Measurements from ENCODE around the gene FHOD3.

FHOD3 gene

GRCh38 chr18:36322734-36323133 lies 25.2 kb downstream of the FHOD3 start:
- DNase-seq (ENCODE audit: low read depth in 2 of 2) = no peak

- DNase-seq (ENCODE audit: low read depth in 2 of 2) = no peak
Observed at GRCh38 chr18:36323421-36323820, 25.9 kb downstream of the FHOD3 start.

DNA sequence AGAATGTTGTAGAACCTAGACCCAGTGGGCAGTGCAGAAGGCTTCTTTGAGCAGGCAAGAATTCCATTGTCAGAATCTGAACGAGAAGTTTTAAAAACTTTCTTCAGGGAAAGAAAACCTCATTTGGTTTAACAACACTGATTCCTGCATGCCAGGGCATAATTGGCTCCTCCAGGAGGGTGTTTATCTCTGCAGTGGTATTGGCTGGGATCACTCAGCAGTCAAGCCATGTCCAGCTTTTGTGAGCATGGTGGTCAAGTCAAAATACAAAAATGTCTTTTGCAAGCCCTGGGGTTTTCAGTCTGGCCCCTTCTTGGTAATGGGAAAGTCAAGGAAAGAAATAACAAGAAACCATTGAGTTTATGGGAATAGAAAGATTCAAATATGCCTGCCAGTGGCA lies 28.3 kb downstream of the FHOD3 start:
- DNase-seq (ENCODE audit: low read depth in 2 of 2) = no peak

GRCh38 chr18:36326771-36327170 lies 29.3 kb downstream of the FHOD3 start:
- no peak for DNase-seq (ENCODE audit: low read depth in 2 of 2)

GRCh38 chr18:36327352-36328316 lies 30.1 kb downstream of the FHOD3 start:
- DNase-seq (ENCODE audit: low read depth in 2 of 2) = no peak

GRCh38 chr18:36328385-36328858 lies 30.9 kb downstream of the FHOD3 start:
- DNase-seq (ENCODE audit: low read depth in 2 of 2) = no peak

DNA sequence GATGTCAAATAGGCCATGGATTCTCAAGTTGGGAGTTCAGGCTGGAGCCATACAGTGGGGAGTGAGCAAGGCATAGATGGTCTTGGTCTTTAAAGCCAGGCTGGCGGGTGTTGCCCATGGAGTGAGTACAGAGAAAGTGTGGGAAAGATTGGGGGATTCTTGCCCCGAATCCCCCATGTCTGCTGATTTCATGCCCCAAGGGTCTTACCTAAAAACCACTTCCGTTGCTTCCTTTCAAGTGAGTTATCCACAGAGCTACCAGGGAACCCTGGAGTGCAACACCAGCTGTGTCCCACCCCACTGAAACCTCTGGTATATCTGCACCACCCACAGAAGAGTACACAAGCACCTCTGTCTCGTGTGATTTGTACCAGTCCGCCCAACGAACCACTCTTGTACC lies 31.4 kb downstream of the FHOD3 start:
- DNase-seq (ENCODE audit: low read depth in 2 of 2) = no peak

DNA sequence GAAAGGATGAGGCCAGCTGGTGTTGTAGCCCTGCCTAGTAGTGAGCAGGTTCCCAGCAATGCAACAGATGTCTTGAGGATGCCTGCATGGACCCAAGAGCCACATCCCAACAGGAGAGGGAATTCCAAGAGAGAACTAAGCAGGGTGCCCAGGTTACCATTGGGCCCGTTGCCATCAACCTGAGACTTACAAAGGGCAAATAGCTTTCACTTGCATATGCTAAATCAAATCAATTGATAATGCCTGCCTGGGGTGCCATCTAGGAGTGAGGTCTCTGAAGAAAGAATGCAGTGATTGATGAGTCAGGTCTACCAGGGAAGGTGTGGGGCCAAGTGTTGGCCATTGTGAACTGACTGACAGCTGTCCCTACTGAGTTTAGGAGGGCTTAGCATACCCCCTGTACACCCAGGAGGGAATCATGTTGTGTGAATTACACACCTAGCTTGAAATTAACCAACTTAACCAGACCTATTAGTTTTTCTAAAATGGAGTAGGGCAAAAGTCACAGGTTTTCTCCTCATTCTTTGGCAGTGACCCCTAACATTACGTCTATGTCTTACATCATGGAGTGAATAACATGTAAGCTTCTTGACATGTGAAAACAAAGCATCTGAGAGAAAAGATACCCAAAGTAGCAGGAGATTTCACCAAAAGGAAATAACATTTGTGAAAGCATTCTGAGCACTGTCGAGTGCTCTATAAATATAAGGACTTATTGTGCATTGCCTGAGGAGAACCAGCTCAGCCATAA lies 32.3 kb downstream of the FHOD3 start:
- DNase-seq (ENCODE audit: low read depth in 2 of 2) = no peak

- no peak for DNase-seq (ENCODE audit: low read depth in 2 of 2)
Observed at GRCh38 chr18:36330435-36331052, 33.0 kb downstream of the FHOD3 start.

- no peak for DNase-seq (ENCODE audit: low read depth in 2 of 2)
Observed at GRCh38 chr18:36331521-36331971, 34.0 kb downstream of the FHOD3 start.

- DNase-seq (ENCODE audit: low read depth in 2 of 2) = no peak
Observed at GRCh38 chr18:36333414-36333813, 35.9 kb downstream of the FHOD3 start.

DNA sequence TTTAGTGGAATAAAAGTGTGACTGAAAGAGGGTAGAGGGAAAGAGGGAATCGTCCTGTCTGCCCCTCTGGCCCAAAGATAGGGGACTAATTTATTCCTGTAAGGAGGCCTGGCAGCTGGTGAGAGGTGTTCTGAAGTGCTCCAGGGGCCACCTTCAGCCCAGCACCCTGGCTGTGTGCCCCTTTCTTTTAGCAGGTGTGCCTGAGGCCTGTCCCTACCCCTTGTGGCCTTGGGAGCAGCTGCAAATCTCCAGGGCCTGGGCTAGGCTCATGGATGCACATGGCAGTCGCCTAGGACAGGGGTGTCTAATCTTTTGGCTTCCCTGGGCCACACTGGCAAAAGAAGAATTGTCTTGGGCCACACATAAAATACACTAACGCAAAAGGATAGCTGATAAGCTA lies 37.3 kb downstream of the FHOD3 start:
- no peak for DNase-seq (ENCODE audit: low read depth in 2 of 2)

DNA sequence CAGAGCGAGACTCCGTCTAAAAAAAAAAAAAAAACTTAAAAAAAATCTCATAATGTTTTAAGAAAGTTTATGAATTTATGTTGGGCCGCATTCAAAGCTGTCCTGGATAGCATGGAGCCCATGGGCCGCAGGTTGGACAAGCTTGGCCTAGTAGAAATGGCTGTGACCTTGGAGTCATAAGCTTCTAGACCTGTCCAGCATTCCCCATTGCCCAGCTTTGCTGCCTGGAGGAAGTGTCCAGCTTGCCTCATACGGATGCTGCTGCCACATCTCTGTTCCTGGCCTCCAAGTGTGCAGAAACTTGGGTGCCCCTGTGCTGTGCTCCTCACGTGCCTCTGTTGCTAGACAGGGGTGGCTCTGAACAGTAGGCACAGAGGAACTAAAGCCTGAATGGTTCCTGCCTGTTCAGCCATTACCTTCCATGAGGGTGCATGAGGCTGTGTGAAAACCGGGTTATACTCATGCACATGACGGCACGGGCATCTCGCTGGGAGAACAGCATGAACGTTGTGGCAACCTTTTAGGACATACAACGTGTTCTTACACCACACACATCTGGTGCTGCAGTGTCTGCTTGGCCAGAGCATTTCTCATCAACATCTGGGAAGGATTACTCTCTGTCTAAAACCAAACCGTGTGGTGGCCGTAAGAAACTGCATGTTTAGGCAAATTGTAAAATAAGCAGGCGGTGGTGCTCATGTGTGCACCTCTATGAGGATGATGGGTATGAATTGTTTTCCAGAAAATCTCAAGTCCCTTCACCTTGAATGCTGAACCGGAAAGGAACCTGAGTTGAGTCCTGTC lies 38.2 kb downstream of the FHOD3 start:
- no peak for DNase-seq (ENCODE audit: low read depth in 2 of 2)

GRCh38 chr18:36337679-36338402 lies 40.3 kb downstream of the FHOD3 start:
- DNase-seq (ENCODE audit: low read depth in 2 of 2) = no peak

DNA sequence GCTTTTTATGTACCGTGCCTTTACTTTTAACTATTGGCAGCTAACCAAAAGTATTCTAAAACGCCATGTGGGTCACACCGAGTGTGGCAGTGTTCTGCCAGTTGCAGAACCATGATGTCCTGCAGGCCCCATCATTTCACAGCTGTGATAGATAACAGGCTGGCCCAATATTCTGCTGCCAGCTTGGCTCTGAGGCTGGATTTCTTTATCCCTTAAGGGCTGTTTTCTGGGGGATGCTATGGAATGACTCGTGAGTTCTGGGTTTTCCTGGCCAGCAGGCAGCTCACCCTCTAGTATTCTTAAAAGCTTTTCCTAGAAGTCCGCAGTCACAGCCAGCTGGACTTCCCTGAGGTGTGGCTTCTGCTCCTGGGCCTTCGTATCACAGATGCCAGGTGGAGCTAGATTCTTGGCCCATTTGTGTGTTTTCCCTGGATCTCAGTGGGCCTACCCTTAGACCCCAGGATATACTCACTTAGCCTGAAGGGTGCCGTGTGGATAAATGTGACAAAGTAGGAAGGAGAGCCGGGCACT lies 41.0 kb downstream of the FHOD3 start:
- DNase-seq (ENCODE audit: low read depth in 2 of 2) = no peak

- no peak for DNase-seq (ENCODE audit: low read depth in 2 of 2)
Observed at GRCh38 chr18:36340246-36340645, 42.7 kb downstream of the FHOD3 start.

DNA sequence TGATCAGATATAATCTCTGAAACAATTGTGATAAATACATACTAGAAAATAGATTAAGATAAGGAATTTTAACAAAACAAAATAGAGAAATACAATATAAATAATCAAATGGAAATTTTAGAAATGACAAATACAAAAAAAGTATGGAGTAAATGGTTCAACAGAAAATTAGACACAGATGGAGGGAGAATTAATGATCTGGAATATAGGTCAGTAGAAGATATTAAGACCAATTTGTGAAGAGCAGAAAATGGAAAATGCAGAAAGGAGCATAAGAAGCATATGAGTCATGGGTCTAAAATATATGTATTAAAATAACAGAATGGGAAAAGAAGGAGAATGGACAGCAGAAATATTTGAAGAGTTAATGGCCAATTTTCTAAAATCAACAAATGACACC lies 44.4 kb downstream of the FHOD3 start:
- no peak for DNase-seq (ENCODE audit: low read depth in 2 of 2)

DNA sequence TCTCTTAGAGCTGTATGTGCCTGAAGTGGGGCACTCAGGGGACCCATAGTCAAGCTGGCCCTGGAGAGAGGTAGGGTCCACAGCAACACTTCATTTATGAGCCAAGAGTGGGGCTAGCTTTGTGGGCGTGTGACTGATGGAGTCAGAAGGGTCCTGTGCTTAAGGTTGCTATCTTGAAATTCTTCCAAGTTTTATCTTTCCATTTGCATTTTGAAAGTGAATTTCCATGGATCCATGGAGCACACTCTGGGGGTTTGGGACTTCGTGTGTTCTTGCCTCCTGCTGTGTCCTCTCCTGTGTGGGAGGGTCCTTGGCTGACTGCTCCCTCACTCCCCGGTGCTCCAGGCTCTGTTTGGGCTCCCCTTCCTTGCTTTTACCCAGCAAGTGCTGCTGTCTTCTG lies 50.8 kb downstream of the FHOD3 start:
- DNase-seq (ENCODE audit: low read depth in 2 of 2) = no peak

- DNase-seq (ENCODE audit: low read depth in 2 of 2) = no peak
Observed at GRCh38 chr18:36348971-36349417, 51.5 kb downstream of the FHOD3 start.

DNA sequence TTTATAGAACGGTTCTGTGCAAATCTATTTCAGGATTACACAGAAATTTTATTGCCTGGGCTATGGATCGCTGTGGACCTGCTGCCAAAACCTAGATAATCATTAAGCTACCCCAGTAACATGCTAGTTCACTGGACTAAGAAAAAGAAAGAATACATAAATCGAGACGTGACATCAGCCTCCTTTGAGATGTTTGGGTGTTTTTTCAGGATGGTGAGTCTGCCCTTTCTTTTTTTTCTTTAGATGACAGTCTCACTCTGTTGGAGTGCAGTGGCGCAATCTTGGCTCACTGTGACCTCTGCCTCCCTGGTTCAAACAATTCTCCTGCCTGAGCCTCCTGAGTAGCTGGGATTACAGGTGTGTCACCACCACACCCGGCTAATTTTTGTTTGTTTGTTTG lies 52.0 kb downstream of the FHOD3 start:
- DNase-seq (ENCODE audit: low read depth in 2 of 2) = no peak
